GM12878 (cell line): Measurements from ENCODE around the gene ITM2C. TPM values are rescaled to one million over a fixed set of nuclear protein-coding genes. Genes with fewer than 3 reads are reported as not detected.

Source experiments
- ESRRA ChIP-seq: IDR thresholded peaks from 2 replicates; pipeline ENCODE4 v1.6.1; 2012; ENCODE audit warnings: mild to moderate bottlenecking, low read length, improper control_type of control experiment
- EZH2 ChIP-seq: IDR thresholded peaks from 2 replicates; pipeline ENCODE4 v1.6.1; 2012; ENCODE audit warnings: low read depth, mild to moderate bottlenecking, control low read depth, inconsistent platforms, low read length, borderline replicate concordance; ENCODE audit not compliant: control insufficient read depth
- KLF5 ChIP-seq: fragments of 450-650 bp; IDR thresholded peaks from 2 replicates; pipeline ENCODE4 v1.6.1; 2014; ENCODE audit warnings: mild to moderate bottlenecking; ENCODE audit not compliant: partially characterized antibody
- MEF2A ChIP-seq: IDR thresholded peaks from 2 replicates; pipeline ENCODE4 v1.6.1; 2011; ENCODE audit warnings: low read depth, mild to moderate bottlenecking, low read length, moderate library complexity; ENCODE audit not compliant: insufficient read depth
- NFYB ChIP-seq: IDR thresholded peaks from 2 replicates; pipeline ENCODE4 v1.6.1; 2011; ENCODE audit warnings: low read depth, mild to moderate bottlenecking, low read length, improper control_type of control experiment, moderate library complexity; ENCODE audit not compliant: insufficient read depth
- NR2C1 ChIP-seq: fragments of 450-650 bp; IDR thresholded peaks from 2 replicates; pipeline ENCODE4 v1.6.1; 2017; ENCODE audit warnings: antibody characterized with exemption, mild to moderate bottlenecking, moderate library complexity
- PAX5 ChIP-seq: IDR thresholded peaks from 2 replicates; pipeline ENCODE4 v1.6.1; 2011; ENCODE audit warnings: low read depth, low read length, borderline replicate concordance
- STAT1 ChIP-seq: fragments of 450-650 bp; conservative IDR thresholded peaks from 2 replicates; pipeline ENCODE4 v1.6.1; 2014; ENCODE audit warnings: antibody characterized with exemption, mild to moderate bottlenecking
- SUZ12 ChIP-seq: fragments of 200-600 bp; sonication (generic); IDR thresholded peaks from one replicate; pipeline ENCODE4 v1.6.1; 2018; ENCODE audit warnings: antibody characterized with exemption, mild to moderate bottlenecking; ENCODE audit not compliant: unreplicated experiment
- YY1 ChIP-seq: IDR thresholded peaks from 2 replicates; pipeline ENCODE4 v1.6.1; 2011; ENCODE audit warnings: low read depth, mild to moderate bottlenecking, low read length
- polyA plus RNA-seq, 11 experiments: library from polyadenylated mRNA; depleted of rRNA in 4 of 11; unstranded in 6 of 11; stranded (reverse) in 5 of 11; fragments of >200 nt; fragmentation: Nextera tagmentation in 4 of 11; fragmentation: Illumina TruSeq in 1 of 11; extraction: Ambion mirVana in 4 of 11; extraction: Trizol in 1 of 11; gene quantifications; 1 replicate in 1 of 11; 2 replicates in 10 of 11; pipeline versions ENCODE4 v1.2.1 to v1.2.3, GENCODE V29; 2011 to 2016; ENCODE audit warnings: inconsistent platforms in 2 of 11, missing spikeins in 2 of 11, low read depth in 1 of 11
- total RNA-seq, 4 experiments: library from RNA; depleted of rRNA in 3 of 4; stranded (reverse); fragments of >200 nt in 3 of 4; fragmentation: Illumina TruSeq in 1 of 4; extraction: Trizol in 1 of 4; gene quantifications; 2 replicates each; pipeline versions ENCODE4 v1.2.1 to v1.2.3, GENCODE V29; 2013 to 2021
- TF ChIP-seq, protein P1 (sequence below): fragments of 450-650 bp; IDR thresholded peaks from 2 replicates; pipeline ENCODE4 v1.6.1; 2017; ENCODE audit warnings: mild to moderate bottlenecking
- TF ChIP-seq, protein P2 (sequence below): fragments of 450-650 bp; conservative IDR thresholded peaks from 2 replicates; pipeline ENCODE4 v1.6.1; 2017; ENCODE audit warnings: mild to moderate bottlenecking, moderate library complexity

ITM2C gene
- total and polyA plus RNA-seq, 10 of the 15 experiments (the other 5 are each of a cell fraction or from before 2014, with no cell fraction given), result 5.4 to 195 (median 149) TPM

DNA sequence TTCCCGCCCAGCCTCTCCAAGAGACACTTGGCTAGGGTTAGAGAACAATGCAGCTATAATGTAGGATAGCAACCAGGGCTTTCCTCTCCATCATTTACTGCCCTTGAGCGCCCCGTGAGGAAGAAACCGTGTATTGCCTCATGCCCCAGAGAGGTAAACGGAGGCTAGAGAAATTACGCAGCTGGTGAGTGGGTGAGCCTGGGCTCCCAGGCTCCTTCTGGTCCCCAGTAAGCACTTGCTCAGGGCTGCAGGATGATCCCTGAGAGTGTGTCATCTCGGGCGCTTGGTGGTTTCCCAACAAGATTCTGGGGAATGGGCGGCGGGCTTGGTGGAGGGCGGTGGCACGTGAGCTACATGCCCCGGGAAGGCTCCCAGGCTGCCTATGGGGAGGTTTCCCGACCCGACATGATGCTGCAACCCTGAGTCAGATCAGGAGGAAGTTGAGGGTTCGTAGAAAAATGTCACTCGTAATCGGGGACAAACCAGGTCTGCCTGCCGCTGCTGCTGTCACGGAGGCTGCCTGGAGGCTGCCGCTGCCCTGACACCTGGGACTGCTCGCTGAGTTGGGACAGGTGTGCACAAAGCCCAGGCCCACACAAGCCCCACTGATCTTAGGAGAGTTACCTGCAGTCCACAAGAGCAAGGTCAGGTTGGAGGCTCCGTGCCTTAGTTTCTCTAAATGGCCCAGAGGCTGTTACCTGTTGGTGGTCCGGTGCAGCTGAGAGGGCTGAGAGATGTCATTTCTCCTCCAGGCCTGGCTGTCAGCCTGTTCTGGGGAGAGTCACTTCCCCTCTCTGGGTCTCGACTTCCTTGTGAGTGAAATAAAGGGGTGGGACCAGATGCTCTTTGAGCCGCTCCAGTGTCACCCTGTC, 60.0 kb downstream of the ITM2C start, which contains the start of gene GPR55 (continued):
- TF ChIP-seq, protein P1, sequence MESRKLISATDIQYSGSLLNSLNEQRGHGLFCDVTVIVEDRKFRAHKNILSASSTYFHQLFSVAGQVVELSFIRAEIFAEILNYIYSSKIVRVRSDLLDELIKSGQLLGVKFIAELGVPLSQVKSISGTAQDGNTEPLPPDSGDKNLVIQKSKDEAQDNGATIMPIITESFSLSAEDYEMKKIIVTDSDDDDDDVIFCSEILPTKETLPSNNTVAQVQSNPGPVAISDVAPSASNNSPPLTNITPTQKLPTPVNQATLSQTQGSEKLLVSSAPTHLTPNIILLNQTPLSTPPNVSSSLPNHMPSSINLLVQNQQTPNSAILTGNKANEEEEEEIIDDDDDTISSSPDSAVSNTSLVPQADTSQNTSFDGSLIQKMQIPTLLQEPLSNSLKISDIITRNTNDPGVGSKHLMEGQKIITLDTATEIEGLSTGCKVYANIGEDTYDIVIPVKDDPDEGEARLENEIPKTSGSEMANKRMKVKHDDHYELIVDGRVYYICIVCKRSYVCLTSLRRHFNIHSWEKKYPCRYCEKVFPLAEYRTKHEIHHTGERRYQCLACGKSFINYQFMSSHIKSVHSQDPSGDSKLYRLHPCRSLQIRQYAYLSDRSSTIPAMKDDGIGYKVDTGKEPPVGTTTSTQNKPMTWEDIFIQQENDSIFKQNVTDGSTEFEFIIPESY, result no peak
- TF ChIP-seq MEF2A (no peak), ESRRA (no peak), STAT1 (peak; percentile 83; the same call in 1 of the 2 replicates), NR2C1 (no peak), NFYB (no peak), KLF5 (peak; percentile 16), YY1 (0 out of 2 replicates have a peak, but pooled peaks have one; percentile 42), PAX5 (peak; percentile 12; the same call in 1 of the 2 replicates), EZH2 (no peak), SUZ12 (no peak)
- TF ChIP-seq, protein P2, sequence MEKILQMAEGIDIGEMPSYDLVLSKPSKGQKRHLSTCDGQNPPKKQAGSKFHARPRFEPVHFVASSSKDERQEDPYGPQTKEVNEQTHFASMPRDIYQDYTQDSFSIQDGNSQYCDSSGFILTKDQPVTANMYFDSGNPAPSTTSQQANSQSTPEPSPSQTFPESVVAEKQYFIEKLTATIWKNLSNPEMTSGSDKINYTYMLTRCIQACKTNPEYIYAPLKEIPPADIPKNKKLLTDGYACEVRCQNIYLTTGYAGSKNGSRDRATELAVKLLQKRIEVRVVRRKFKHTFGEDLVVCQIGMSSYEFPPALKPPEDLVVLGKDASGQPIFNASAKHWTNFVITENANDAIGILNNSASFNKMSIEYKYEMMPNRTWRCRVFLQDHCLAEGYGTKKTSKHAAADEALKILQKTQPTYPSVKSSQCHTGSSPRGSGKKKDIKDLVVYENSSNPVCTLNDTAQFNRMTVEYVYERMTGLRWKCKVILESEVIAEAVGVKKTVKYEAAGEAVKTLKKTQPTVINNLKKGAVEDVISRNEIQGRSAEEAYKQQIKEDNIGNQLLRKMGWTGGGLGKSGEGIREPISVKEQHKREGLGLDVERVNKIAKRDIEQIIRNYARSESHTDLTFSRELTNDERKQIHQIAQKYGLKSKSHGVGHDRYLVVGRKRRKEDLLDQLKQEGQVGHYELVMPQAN, result no peak
